Kasumi-1 (cell line): ENCODE data around the gene CARD11.
"Not testable (repeated sequence)": the region's sequence is repeated elsewhere in the genome, so short reads cannot be mapped to it uniquely, and the experiment has no call there.

Experiments
- DNase-seq, 2 experiments: peaks; one replicate each; lab custom pipeline; 2025; lab: John Stamatoyannopoulos, UW

CARD11 gene

GRCh38 chr7:2924866-2925840 lies 118.5 kb downstream of the CARD11 start:
- DNase-seq: no peak

GRCh38 chr7:2923886-2924574 lies 119.6 kb downstream of the CARD11 start:
- DNase-seq: no peak

GRCh38 chr7:2923291-2923781 lies 120.3 kb downstream of the CARD11 start:
- DNase-seq: no peak

GRCh38 chr7:2922866-2923265 lies 120.8 kb downstream of the CARD11 start:
- no peak for DNase-seq

- DNase-seq: no peak
Observed at GRCh38 chr7:2922348-2922691, 121.3 kb downstream of the CARD11 start.

GRCh38 chr7:2921653-2922347 lies 121.9 kb downstream of the CARD11 start:
- no peak for DNase-seq

- no peak for DNase-seq
Observed at GRCh38 chr7:2920956-2921652, 122.6 kb downstream of the CARD11 start.

GRCh38 chr7:2920480-2920879 lies 123.2 kb downstream of the CARD11 start:
- DNase-seq: not testable (repeated sequence)

- DNase-seq: no peak
Observed at GRCh38 chr7:2920041-2920440, 123.6 kb downstream of the CARD11 start.

GRCh38 chr7:2919256-2919655 lies 124.4 kb downstream of the CARD11 start:
- no peak for DNase-seq

GRCh38 chr7:2918406-2918805 lies 125.3 kb downstream of the CARD11 start:
- no peak for DNase-seq

- no peak for DNase-seq
Observed at GRCh38 chr7:2915023-2915422, 128.6 kb downstream of the CARD11 start.

- DNase-seq: no peak
Observed at GRCh38 chr7:2913760-2914387, 129.8 kb downstream of the CARD11 start.

GRCh38 chr7:2912684-2913439 lies 130.8 kb downstream of the CARD11 start:
- DNase-seq: no peak

- no peak for DNase-seq
Observed at GRCh38 chr7:2911466-2911865, 132.2 kb downstream of the CARD11 start.

- DNase-seq: no peak
Observed at GRCh38 chr7:2909471-2910039, 134.1 kb downstream of the CARD11 start.

GRCh38 chr7:2909043-2909442 lies 134.6 kb downstream of the CARD11 start:
- DNase-seq: no peak

- DNase-seq: no peak
Observed at GRCh38 chr7:2908103-2908683, 135.5 kb downstream of the CARD11 start.

- DNase-seq: no peak
Observed at GRCh38 chr7:2906197-2906931, 137.3 kb downstream of the CARD11 start.
